Esophagus squamous epithelium (tissue), 4 donors: Measurements from ENCODE around the gene PON1.

ENCODE experiments used
- POLR2A ChIP-seq, 4 donors: fragments of 450-650 bp; IDR thresholded peaks; one replicate each; pipeline ENCODE4 v1.6.1; 2017; ENCODE audit warnings: antibody characterized with exemption in 4 of 4, mild to moderate bottlenecking in 4 of 4, moderate library complexity in 3 of 4
- TF ChIP-seq, protein P1 (sequence below), 6 experiments: fragments of 450-650 bp in 4 of 6; fragments of 200-600 bp in 2 of 6; sonication (generic) in 2 of 6; IDR thresholded peaks; one replicate each; pipeline ENCODE4 v1.5.1; 2016 to 2019; ENCODE audit warnings: antibody characterized with exemption in 6 of 6, mild to moderate bottlenecking in 4 of 6, moderate library complexity in 4 of 6

GRCh38 chr7:95279417-95279816 lies 44.9 kb downstream of the PON1 start:
- TF ChIP-seq, protein P1, sequence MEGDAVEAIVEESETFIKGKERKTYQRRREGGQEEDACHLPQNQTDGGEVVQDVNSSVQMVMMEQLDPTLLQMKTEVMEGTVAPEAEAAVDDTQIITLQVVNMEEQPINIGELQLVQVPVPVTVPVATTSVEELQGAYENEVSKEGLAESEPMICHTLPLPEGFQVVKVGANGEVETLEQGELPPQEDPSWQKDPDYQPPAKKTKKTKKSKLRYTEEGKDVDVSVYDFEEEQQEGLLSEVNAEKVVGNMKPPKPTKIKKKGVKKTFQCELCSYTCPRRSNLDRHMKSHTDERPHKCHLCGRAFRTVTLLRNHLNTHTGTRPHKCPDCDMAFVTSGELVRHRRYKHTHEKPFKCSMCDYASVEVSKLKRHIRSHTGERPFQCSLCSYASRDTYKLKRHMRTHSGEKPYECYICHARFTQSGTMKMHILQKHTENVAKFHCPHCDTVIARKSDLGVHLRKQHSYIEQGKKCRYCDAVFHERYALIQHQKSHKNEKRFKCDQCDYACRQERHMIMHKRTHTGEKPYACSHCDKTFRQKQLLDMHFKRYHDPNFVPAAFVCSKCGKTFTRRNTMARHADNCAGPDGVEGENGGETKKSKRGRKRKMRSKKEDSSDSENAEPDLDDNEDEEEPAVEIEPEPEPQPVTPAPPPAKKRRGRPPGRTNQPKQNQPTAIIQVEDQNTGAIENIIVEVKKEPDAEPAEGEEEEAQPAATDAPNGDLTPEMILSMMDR (IDR thresholded peaks at IDR 0.05): no peak
- TF ChIP-seq POLR2A (IDR thresholded peaks at IDR 0.05): no peak
